Sigmoid colon (tissue), 4 donors: Measurements from ENCODE around the gene THSD1.
"Not testable (repeated sequence)": the region's sequence is repeated elsewhere in the genome, so short reads cannot be mapped to it uniquely, and the experiment has no call there.

ENCODE experiments used
- EP300 ChIP-seq, 4 donors: sonication (generic); formaldehyde crosslinking; IDR thresholded peaks; one replicate each; pipeline ENCODE4 v1.6.1; 2017; ENCODE audit warnings: antibody characterized with exemption in 4 of 4
- POLR2A ChIP-seq, 2 donors: fragments of 450-650 bp; IDR thresholded peaks; one replicate each; pipeline ENCODE4 v1.6.1; 2016; ENCODE audit warnings: antibody characterized with exemption in 2 of 2, mild to moderate bottlenecking in 2 of 2, moderate library complexity in 2 of 2
- TF ChIP-seq, protein P1 (sequence below), 4 experiments: fragments of 450-650 bp in 3 of 4; fragments of 200-600 bp in 1 of 4; IDR thresholded peaks; one replicate each; pipeline ENCODE4 v1.5.1; 2016 to 2019; ENCODE audit warnings: antibody characterized with exemption in 4 of 4, mild to moderate bottlenecking in 3 of 4, moderate library complexity in 2 of 4

DNA sequence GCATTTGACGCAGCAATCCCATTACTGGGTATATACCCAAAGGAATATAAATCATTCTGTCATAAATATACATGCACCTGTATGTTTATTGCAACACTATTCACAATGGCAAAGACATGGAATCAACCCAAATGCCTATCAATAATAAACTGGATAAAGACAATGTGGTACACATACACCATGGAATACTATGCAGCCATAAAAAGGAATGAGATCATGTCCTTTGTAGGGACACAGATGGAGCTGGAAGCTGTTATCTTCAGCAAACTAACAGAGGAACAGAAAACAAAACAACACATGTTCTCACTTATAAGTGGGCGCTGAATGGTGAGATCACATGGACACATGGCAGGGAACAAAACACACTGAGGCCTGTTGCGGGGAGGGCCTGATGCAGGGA is 63.8 kb downstream of the THSD1 start:
- TF ChIP-seq, protein P1, sequence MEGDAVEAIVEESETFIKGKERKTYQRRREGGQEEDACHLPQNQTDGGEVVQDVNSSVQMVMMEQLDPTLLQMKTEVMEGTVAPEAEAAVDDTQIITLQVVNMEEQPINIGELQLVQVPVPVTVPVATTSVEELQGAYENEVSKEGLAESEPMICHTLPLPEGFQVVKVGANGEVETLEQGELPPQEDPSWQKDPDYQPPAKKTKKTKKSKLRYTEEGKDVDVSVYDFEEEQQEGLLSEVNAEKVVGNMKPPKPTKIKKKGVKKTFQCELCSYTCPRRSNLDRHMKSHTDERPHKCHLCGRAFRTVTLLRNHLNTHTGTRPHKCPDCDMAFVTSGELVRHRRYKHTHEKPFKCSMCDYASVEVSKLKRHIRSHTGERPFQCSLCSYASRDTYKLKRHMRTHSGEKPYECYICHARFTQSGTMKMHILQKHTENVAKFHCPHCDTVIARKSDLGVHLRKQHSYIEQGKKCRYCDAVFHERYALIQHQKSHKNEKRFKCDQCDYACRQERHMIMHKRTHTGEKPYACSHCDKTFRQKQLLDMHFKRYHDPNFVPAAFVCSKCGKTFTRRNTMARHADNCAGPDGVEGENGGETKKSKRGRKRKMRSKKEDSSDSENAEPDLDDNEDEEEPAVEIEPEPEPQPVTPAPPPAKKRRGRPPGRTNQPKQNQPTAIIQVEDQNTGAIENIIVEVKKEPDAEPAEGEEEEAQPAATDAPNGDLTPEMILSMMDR (IDR thresholded peaks at IDR 0.05): not testable (repeated sequence)
- TF ChIP-seq POLR2A, EP300 (IDR thresholded peaks at IDR 0.05): not testable (repeated sequence)
